GM13977 (cell line): ENCODE measurements around the gene QKI.

Experiments used
- DNase-seq: peaks from one replicate; pipeline ENCODE4 v3.0.0; 2012; ENCODE audit warnings: low spot score
- in situ Hi-C: fragments of 300-500 bp; cut with MboI; formaldehyde crosslinking; loops from one replicate; pipeline ENCODE4 v1.12.0; 2022; ENCODE audit warnings: low sequenced_read_pairs, low pct_unique_long_range_greater_than_20kb, mixed read lengths, inconsistent platforms; ENCODE audit not compliant: unreplicated experiment
- TF ChIP-seq, protein P1 (sequence below): IDR thresholded peaks from 2 replicates; pipeline ENCODE4 v1.5.1; 2012; ENCODE audit warnings: mild to moderate bottlenecking, control low read depth; ENCODE audit not compliant: insufficient read depth; ENCODE audit errors: extremely low read depth, missing control alignments

Gene QKI

DNA sequence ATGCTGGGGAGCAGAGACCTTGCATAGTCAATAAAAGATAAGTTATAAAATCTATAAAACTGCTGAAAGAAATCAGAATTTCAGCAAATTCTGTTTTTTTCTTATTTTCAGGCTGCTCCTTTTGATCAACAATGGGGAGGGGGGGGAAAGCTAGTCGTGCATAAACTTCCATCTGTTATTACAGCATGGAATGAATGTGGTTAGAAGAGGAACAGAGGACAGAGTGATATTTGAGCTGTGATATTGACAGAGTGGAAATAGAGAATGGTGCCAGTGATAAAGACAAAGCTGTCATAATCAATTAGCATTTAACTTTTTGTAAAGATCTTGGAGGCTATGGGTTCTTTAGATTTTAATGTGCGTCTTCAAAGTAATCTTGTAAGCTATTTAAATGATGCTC, 43.4 kb upstream of the QKI start:
- TF ChIP-seq, protein P1, sequence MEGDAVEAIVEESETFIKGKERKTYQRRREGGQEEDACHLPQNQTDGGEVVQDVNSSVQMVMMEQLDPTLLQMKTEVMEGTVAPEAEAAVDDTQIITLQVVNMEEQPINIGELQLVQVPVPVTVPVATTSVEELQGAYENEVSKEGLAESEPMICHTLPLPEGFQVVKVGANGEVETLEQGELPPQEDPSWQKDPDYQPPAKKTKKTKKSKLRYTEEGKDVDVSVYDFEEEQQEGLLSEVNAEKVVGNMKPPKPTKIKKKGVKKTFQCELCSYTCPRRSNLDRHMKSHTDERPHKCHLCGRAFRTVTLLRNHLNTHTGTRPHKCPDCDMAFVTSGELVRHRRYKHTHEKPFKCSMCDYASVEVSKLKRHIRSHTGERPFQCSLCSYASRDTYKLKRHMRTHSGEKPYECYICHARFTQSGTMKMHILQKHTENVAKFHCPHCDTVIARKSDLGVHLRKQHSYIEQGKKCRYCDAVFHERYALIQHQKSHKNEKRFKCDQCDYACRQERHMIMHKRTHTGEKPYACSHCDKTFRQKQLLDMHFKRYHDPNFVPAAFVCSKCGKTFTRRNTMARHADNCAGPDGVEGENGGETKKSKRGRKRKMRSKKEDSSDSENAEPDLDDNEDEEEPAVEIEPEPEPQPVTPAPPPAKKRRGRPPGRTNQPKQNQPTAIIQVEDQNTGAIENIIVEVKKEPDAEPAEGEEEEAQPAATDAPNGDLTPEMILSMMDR = no peak
- no peak for DNase-seq
- in situ Hi-C loops = no loop called here

DNA sequence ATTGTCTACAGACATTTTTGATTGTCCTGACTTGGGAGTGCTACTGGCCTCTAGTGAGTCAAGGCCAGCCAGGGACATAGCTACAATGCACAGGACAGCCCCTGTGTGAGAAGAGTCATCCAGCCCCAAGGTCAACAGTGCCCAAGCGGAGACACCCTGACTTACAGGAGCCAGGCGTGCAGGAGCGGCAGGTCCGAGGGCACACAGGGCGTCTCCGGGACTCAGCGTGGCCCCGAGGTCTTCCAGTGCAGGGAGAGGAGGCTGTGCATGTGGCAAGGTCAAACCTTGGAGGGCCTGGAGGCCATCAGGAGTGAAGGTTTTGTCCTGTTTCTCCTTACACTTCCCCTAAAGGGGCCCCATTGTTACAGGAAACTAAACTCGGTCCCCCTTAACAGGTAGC, 41.3 kb upstream of the QKI start:
- in situ Hi-C loops = no loop called here
- TF ChIP-seq, protein P1 = no peak
- no peak for DNase-seq

DNA sequence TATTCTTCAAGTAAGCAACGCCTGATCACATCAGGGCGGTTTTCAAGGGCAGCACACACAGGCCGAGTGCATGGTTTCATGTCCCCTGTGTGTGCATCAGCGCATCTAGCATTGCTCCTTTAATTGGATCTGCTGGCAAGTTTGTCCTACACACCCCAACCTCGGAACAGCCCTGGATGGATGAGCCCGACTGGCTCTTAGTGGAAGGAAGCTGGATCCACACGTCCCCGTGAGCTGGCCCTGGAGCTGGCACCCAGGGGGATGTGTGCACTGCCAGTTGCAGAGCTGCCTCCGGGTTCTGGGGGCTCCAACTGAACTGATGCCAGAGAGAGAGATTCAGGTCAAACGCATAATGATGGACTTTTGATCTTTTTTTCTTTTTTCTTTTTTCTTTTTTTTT, 39.2 kb upstream of the QKI start:
- in situ Hi-C loops = no loop called here
- TF ChIP-seq, protein P1 = no peak
- no peak for DNase-seq

DNA sequence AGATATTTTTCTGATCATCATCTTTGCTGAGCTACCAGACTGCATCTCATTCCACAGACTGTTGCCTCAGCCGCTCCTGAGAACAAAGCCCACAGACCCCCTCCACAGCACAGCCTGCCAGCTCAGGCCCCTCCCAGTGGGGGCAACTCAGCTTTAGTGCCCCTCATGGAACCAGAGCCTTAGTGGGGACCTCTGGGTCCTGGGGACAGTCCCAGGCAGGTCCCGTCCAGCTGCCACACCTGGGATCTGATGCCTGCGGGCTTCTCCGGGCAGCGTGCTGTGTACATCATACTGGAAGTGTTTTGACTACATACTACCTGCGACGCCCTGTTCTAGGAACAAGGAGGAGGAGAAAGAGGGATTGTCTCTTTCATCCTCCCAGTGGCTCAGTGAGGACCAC, 38.3 kb upstream of the QKI start:
- in situ Hi-C loops = no loop called here
- DNase-seq = no peak
- TF ChIP-seq, protein P1 = no peak

DNA sequence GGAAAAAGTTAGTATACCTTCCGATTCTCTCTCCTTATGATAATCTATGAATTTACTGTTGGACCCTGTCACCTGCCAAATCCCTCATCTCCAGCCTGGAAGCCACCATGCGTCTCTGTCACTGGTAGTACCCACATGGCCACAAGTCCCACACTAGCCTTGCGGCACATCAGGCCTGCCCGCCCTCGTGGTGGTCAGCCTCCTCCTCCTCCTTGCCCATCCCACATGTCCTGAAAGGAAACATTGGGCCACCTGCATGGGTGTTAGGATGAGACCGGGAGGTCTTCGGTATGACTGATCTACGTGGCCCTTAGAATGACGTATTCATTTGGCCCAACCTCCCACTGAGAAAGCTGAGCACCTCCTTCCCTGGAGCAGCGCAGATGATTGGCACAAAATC, 37.0 kb upstream of the QKI start:
- TF ChIP-seq, protein P1 = no peak
- no peak for DNase-seq
- in situ Hi-C loops = no loop called here

DNA sequence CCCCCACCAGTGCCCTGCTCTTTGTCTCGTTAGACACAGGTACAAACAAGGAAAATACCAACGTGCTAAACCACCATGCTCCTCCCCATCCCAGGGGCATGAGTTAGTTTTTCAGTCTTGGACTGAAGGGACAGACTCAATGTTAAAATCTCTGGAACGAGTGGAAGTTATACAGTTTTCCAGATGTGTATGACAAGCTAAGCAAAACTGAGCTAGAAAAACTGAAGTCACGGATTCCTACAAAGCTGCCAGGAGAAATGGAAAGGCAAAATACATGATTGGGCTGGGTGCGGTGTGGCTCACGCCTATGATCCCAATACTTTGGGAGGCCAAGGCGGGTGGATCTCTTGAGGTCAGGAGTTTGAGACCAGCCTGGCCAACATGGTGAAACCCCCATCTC, 34.3 kb upstream of the QKI start:
- in situ Hi-C loops = no loop called here
- TF ChIP-seq, protein P1 = no peak
- no peak for DNase-seq
